Dendritic cell treated with granulocyte-macrophage colony-stimulating factor and Interleukin-4, amounts not matched to agents 40 ng/mL and 50 ng/mL, for 4 days (primary cell): ENCODE measurements around the gene MMP21.

Experiments
- H3K27ac Mint-ChIP-seq: one replicate; pipeline ENCODE4 v1.8.0; 2022; ENCODE audit warnings: mild to moderate bottlenecking, mixed read lengths
- H3K27me3 Mint-ChIP-seq: one replicate; pipeline ENCODE4 v1.8.0; 2022; ENCODE audit warnings: mild to moderate bottlenecking, mixed read lengths
- H3K36me3 Mint-ChIP-seq: one replicate; pipeline ENCODE4 v1.8.0; 2022; ENCODE audit warnings: low read depth, mixed read lengths
- H3K4me1 Mint-ChIP-seq: one replicate; pipeline ENCODE4 v1.8.0; 2022; ENCODE audit warnings: low read depth, mixed read lengths
- H3K4me3 Mint-ChIP-seq: one replicate; pipeline ENCODE4 v1.8.0; 2022; ENCODE audit warnings: mild to moderate bottlenecking, moderate library complexity, mixed read lengths
- H3K9me3 Mint-ChIP-seq: one replicate; pipeline ENCODE4 v1.8.0; 2022; ENCODE audit warnings: mixed read lengths
- intact Hi-C: fragments of 100-400 bp; cut with micrococcal nuclease; formaldehyde crosslinking; loops from one replicate; pipeline ENCODE4 v1.15.0; 2022

The MMP21 gene

GRCh38 chr10:125765835-125766234 lies 9.8 kb downstream of the MMP21 start:
- peaks cover 76% of the 10 kb centered on the region for H3K36me3 Mint-ChIP-seq
- H3K27ac Mint-ChIP-seq = no peak overlapping the region
- H3K9me3 Mint-ChIP-seq = no peaks in the 10 kb centered on the region

GRCh38 chr10:125762692-125763648 lies 12.7 kb downstream of the MMP21 start:
- H3K4me3 Mint-ChIP-seq = no peak overlapping the region
- no peaks in the 10 kb centered on the region for H3K4me1 Mint-ChIP-seq
- H3K36me3 Mint-ChIP-seq = peaks cover 87% of the 10 kb centered on the region
- H3K9me3 Mint-ChIP-seq = no peaks in the 10 kb centered on the region
- intact Hi-C loops = no loop called here
- H3K27me3 Mint-ChIP-seq = no peaks in the 10 kb centered on the region
- H3K27ac Mint-ChIP-seq = no peak overlapping the region

More at GRCh38 chr10:125765835-125766234, 9.8 kb downstream of the MMP21 start:
- Mint-ChIP-seq H3K4me3 (no peak overlapping the region), H3K4me1 (no peaks in the 10 kb centered on the region), H3K27me3 (no peaks in the 10 kb centered on the region)
- intact Hi-C loops = no loop called here

GRCh38 chr10:125761961-125762360 lies 13.7 kb downstream of the MMP21 start:
- H3K36me3 Mint-ChIP-seq = peaks cover 89% of the 10 kb centered on the region
- H3K4me1 Mint-ChIP-seq = no peaks in the 10 kb centered on the region
- no peaks in the 10 kb centered on the region for H3K27me3 Mint-ChIP-seq
- H3K4me3 Mint-ChIP-seq = no peak overlapping the region
- intact Hi-C loops = no loop called here
- H3K9me3 Mint-ChIP-seq = no peaks in the 10 kb centered on the region
- no peak overlapping the region for H3K27ac Mint-ChIP-seq

DNA sequence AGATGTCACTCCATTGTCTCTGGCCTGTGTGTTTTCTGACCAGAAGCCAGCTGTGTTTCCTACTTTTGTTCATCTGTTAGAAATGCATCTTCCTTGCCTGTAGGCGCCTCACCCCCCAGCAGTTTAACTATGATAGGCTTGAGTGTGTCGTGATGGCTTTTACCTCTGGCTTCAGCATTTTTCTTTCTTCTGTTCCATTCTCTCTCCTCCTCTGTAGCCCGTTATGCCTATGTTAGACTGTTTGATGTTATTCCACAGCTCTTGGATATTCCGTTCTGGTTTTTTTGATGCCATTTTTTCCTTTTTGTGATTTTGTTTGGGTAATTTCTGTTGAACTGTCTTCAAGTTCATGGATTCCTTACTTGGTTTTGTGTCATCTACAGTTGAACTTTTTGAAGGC lies 17.9 kb downstream of the MMP21 start:
- intact Hi-C loops = no loop called here
- H3K4me1 Mint-ChIP-seq = no peaks in the 10 kb centered on the region
- no peaks in the 10 kb centered on the region for H3K27me3 Mint-ChIP-seq
- H3K36me3 Mint-ChIP-seq = peaks cover 90% of the 10 kb centered on the region
- no peak overlapping the region for H3K27ac Mint-ChIP-seq
- no peaks in the 10 kb centered on the region for H3K9me3 Mint-ChIP-seq
- no peak overlapping the region for H3K4me3 Mint-ChIP-seq

DNA sequence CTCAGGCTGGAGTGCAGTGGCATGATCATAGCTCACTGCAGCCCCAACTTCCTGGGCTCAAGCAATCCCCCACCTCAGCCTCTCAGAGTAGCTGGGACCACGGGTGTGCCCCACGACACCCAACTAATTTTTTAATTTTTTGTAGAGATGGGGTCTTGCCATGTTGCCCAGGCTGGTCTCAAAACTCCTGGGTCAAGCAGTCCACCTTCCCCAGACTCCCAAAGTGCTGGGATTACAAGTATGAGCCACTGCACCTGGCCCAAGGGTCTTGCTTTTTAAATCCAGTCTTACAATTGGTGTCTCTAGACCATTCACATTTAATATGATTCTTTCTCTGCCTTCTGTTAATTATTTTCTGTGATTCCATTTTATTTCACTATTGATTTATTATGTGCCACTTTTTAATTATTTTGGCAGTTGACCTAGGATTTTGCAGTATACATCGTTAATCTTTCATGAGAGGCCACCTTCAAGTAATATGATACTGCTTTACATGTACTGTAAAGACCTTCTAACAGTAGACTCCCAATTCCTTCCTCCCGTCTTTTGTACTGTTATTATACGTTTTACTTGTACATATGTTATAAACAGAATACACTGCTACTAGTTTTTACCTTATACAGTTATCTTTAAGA lies 18.7 kb downstream of the MMP21 start:
- H3K36me3 Mint-ChIP-seq = peaks cover 88% of the 10 kb centered on the region
- no peak overlapping the region for H3K27ac Mint-ChIP-seq

DNA sequence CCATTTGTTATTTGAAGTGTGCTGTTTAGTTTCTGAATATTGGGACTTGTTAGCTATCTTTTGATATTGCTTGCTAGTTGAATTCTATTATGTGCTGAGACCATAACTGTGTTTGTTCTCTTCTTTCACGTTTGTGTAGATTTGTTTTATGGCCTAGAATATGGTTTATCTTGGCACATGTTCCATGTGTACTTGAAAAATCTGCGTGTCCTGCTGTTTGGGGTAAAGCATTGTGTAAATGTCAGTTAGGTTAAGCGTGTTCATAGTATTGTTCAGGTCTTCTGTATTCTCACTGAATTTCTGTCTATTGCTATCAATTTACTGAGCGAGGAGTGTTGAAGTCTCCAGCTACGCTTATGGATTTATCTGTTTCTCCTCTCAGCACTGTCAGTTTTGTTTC lies 19.4 kb downstream of the MMP21 start:
- intact Hi-C loops = no loop called here
- Mint-ChIP-seq H3K36me3 (peaks cover 88% of the 10 kb centered on the region), H3K27me3 (no peaks in the 10 kb centered on the region), H3K9me3 (no peaks in the 10 kb centered on the region), H3K4me1 (no peaks in the 10 kb centered on the region), H3K4me3 (no peak overlapping the region), H3K27ac (no peak overlapping the region)

More for the DNA sequence above, 18.7 kb downstream of the MMP21 start:
- intact Hi-C loops = no loop called here
- H3K27me3 Mint-ChIP-seq = no peaks in the 10 kb centered on the region
- no peak overlapping the region for H3K4me3 Mint-ChIP-seq
- no peaks in the 10 kb centered on the region for H3K9me3 Mint-ChIP-seq
- no peaks in the 10 kb centered on the region for H3K4me1 Mint-ChIP-seq

- Mint-ChIP-seq H3K4me1 (no peaks in the 10 kb centered on the region), H3K36me3 (peaks cover 93% of the 10 kb centered on the region), H3K9me3 (no peaks in the 10 kb centered on the region), H3K4me3 (no peak overlapping the region), H3K27ac (no peak overlapping the region), H3K27me3 (no peaks in the 10 kb centered on the region)
- intact Hi-C loops = no loop called here
Observed at GRCh38 chr10:125747417-125747816, 28.2 kb downstream of the MMP21 start.

DNA sequence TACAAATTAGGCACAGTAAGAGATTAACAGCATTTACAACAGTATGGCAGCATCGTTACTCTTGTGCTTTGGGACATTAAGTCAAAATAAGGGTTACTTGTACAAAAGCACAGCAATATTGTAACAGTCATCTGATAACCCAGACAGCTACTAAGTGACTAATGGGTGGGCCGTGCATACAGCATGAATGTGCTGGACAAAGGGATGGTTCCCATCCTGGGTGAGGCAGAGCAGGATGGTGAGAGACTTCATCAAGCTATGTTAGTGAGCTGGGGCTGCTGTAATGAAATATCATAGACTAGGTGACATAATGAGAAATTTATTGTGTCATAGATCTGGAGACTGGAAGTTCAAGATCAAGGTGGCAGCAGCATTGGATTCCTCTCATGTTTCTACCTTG lies 30.7 kb downstream of the MMP21 start:
- no peaks in the 10 kb centered on the region for H3K4me1 Mint-ChIP-seq

GRCh38 chr10:125742465-125742864 lies 33.2 kb downstream of the MMP21 start:
- H3K9me3 Mint-ChIP-seq = no peaks in the 10 kb centered on the region
- H3K4me3 Mint-ChIP-seq = no peak overlapping the region
- peaks cover 96% of the 10 kb centered on the region for H3K36me3 Mint-ChIP-seq
- H3K27ac Mint-ChIP-seq = no peak overlapping the region
- no peaks in the 10 kb centered on the region for H3K27me3 Mint-ChIP-seq
- H3K4me1 Mint-ChIP-seq = no peaks in the 10 kb centered on the region
- intact Hi-C loops = no loop called here

More for the DNA sequence above, 30.7 kb downstream of the MMP21 start:
- Mint-ChIP-seq H3K4me3 (no peak overlapping the region), H3K27me3 (no peaks in the 10 kb centered on the region), H3K27ac (no peak overlapping the region), H3K9me3 (no peaks in the 10 kb centered on the region), H3K36me3 (peaks cover 96% of the 10 kb centered on the region)
- intact Hi-C loops = no loop called here

GRCh38 chr10:125739994-125740679 lies 35.5 kb downstream of the MMP21 start:
- Mint-ChIP-seq H3K36me3 (peaks cover 96% of the 10 kb centered on the region), H3K27me3 (no peaks in the 10 kb centered on the region), H3K4me3 (no peak overlapping the region), H3K9me3 (no peaks in the 10 kb centered on the region), H3K27ac (no peak overlapping the region), H3K4me1 (no peaks in the 10 kb centered on the region)
- intact Hi-C loops = loop anchor here (10.0 kb wide), 1 partner anchor 755 kb away; no protein-coding TSS in a partner anchor

DNA sequence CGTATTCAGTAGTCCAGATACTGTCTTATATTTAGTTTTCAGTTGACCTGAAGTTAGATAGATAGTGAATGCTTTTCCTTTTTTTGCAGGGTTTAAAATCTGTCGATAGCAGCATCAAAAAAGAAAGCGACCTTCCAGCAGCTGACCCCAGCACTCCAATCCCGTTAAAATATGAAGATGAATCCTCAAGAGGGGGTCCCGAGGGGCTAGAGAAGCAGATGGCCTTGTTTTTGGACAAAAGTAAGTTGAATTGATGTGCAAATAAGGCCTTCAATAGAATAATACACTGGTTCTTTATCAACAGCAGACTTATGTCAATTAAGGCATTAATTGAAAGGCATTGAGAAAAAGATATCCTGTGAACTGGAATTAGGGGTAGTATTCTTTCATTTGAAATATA lies 37.4 kb downstream of the MMP21 start:
- intact Hi-C loops = loop anchor here (10.0 kb wide), 1 partner anchor 753 kb away; no protein-coding TSS in a partner anchor
- H3K36me3 Mint-ChIP-seq = peaks cover 94% of the 10 kb centered on the region
- no peaks in the 10 kb centered on the region for H3K4me1 Mint-ChIP-seq
- H3K27ac Mint-ChIP-seq = no peak overlapping the region
- no peaks in the 10 kb centered on the region for H3K27me3 Mint-ChIP-seq
- H3K4me3 Mint-ChIP-seq = no peak overlapping the region
- H3K9me3 Mint-ChIP-seq = no peaks in the 10 kb centered on the region

DNA sequence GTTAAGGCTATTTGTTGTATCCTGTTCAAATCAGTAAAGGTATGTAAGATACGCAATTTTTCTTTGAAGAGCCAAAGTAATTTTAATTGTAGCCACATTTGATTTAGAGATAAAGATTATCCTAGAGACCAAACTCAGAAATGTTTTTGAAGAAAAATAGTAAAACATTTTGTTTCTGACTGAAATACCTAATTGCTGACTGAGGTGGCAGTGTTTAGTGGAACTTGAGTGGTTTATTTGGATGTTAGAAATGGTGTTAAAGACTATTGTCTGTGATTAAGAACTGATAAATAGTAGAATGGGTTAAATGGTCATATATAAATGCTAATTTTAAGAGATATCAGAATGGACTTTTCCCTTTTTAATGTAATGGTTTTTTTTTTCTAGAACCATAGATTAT lies 40.8 kb downstream of the MMP21 start:
- no peaks in the 10 kb centered on the region for H3K4me1 Mint-ChIP-seq
- H3K9me3 Mint-ChIP-seq = no peaks in the 10 kb centered on the region
- peaks cover 98% of the 10 kb centered on the region for H3K36me3 Mint-ChIP-seq
- H3K4me3 Mint-ChIP-seq = no peak overlapping the region
- no peaks in the 10 kb centered on the region for H3K27me3 Mint-ChIP-seq
- intact Hi-C loops = loop anchor here (10.0 kb wide), 1 partner anchor 750 kb away; no protein-coding TSS in a partner anchor
- no peak overlapping the region for H3K27ac Mint-ChIP-seq

- H3K4me3 Mint-ChIP-seq = no peak overlapping the region
- H3K9me3 Mint-ChIP-seq = no peaks in the 10 kb centered on the region
- peaks cover 98% of the 10 kb centered on the region for H3K36me3 Mint-ChIP-seq
- no peaks in the 10 kb centered on the region for H3K27me3 Mint-ChIP-seq
- H3K4me1 Mint-ChIP-seq = no peaks in the 10 kb centered on the region
- H3K27ac Mint-ChIP-seq = no peak overlapping the region
- intact Hi-C loops = loop anchor here (10.0 kb wide), 1 partner anchor 749 kb away; no protein-coding TSS in a partner anchor
Observed at GRCh38 chr10:125734148-125734547, 41.5 kb downstream of the MMP21 start.

- H3K4me3 Mint-ChIP-seq = no peak overlapping the region
- H3K9me3 Mint-ChIP-seq = no peaks in the 10 kb centered on the region
- peaks cover 97% of the 10 kb centered on the region for H3K36me3 Mint-ChIP-seq
- H3K27me3 Mint-ChIP-seq = no peaks in the 10 kb centered on the region
- no peak overlapping the region for H3K27ac Mint-ChIP-seq
- H3K4me1 Mint-ChIP-seq = peaks cover 5% of the 10 kb centered on the region
- intact Hi-C loops = loop anchor here (5.0 kb wide), 1 partner anchor 100 kb away; no protein-coding TSS in a partner anchor
Observed at GRCh38 chr10:125727436-125727835, 48.2 kb downstream of the MMP21 start.
